ENCODE measurements around the gene IFIT2. TPM values are rescaled to one million over a fixed set of nuclear protein-coding genes. Genes with fewer than 3 reads are reported as not detected.

IFIT2 gene, protein sequence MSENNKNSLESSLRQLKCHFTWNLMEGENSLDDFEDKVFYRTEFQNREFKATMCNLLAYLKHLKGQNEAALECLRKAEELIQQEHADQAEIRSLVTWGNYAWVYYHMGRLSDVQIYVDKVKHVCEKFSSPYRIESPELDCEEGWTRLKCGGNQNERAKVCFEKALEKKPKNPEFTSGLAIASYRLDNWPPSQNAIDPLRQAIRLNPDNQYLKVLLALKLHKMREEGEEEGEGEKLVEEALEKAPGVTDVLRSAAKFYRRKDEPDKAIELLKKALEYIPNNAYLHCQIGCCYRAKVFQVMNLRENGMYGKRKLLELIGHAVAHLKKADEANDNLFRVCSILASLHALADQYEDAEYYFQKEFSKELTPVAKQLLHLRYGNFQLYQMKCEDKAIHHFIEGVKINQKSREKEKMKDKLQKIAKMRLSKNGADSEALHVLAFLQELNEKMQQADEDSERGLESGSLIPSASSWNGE
- total RNA-seq, result 2.2 TPM

GRCh38 chr10:89301721-89302445 is at the start of gene IFIT2:
TSS of gene IFIT2 (plus strand) at chr10:89302046. CDS start at chr10:89302124, 78 bp downstream.

GRCh38 chr10:89327803-89328441 is 26.1 kb downstream of the IFIT2 start, which contains the start of gene IFIT3:
TSS of gene IFIT3 (plus strand) at chr10:89327997. CDS start at chr10:89328074, 77 bp downstream.

Other genes with a start within 250 kb of the IFIT2 start
- 0.63 TPM for gene CH25H, start 94.7 kb upstream of the IFIT2 start, total RNA-seq
- 20.0 TPM for gene LIPA, start 50.3 kb upstream of the IFIT2 start, total RNA-seq
- gene IFIT3, start 26.0 kb downstream of the IFIT2 start, total RNA-seq, result 2.8 TPM
- gene IFIT1B, start 76.0 kb downstream of the IFIT2 start, total RNA-seq, result not detected
- 3.4 TPM for gene IFIT1, start 90.6 kb downstream of the IFIT2 start, total RNA-seq
- 32.9 TPM for gene IFIT5, start 112.5 kb downstream of the IFIT2 start, total RNA-seq
- gene SLC16A12, start 233.5 kb downstream of the IFIT2 start, total RNA-seq, result 2.2 TPM

Measured in parietal lobe (tissue), 1 donor.